ENCODE results near the gene IGIP.

IGIP gene

DNA sequence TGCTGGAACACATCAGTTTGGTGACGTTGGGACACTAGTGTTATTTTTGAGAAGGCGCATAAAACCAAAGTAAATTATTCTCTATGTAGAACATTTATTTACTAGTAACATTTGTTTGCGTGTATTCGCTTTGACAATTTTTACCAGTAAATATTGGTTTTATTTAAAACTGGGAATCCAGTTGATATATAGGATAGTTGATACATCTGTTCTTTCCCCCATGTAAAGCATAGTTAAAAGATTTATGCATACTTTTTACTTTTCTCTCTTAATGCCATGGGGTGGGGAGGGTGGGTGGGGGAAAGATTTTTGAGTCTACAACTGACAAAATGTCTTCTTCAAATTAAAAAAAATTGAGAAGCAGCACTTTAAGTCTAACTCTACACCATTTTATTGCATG is at the start of gene IGIP:
Gene IGIP, plus strand, starts transcription at position 301 of the 400 bp plus-strand sequence. CDS start 2,540 bp downstream, outside the sequence.
- no peak for DNase-seq (ENCODE audit: low read depth)

DNA sequence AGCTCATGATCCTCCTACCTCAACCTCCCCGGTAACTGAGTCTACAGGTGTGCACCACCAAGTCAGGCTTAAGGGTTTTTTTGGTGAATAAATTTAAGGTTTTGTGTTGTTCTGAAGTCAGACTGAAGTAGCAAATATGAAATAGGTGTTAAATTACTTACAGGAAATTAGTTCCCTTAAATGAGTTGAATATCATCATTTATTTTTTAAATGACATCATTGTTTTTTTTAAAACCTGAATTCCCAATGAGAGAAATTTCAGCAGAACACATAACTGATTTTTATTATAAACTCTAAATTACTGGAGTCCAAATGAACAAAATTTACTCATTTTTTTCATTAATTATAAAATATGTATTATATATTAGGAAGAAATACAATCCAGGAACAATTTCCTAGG is 49.6 kb upstream of the IGIP start:
- DNase-seq (ENCODE audit: low read depth) = no peak

DNA sequence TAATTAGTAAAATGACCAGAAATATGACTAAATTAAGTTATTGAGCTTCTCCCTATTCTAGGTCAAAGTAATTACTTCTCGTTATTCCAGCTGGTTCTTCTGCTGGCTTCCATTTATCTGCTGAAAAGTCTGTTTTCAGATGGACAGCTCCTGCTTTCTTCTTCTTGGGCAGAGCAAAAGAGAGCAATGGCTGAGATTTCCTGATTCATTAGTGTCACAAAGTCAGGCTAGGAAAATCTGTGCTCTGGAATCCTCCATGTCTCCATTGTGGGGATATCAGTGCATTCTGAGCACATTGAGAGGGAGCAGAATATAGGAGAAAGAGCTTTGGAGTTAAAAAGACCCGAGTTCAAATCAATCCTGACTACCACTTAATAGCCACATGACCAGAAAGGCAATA is 48.9 kb upstream of the IGIP start:
- no peak for DNase-seq (ENCODE audit: low read depth)

DNA sequence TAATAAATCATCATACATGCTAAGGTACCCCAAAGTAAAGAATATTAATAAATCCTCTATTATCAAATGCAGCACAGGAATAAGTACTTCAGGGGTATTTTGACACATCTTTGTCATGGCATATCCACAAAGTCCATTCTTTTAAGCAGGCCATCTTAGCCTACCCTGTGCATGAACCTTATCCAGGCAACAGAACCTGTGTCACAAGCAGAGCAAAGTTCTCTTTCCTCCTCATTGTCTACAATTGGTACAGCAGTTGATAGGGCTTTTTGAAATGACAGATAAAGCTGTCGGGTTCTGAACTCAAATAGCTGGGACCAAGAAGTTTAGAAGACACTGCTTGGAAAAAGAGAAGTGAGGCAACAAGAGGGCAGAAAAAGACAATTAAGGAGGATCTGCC is 42.6 kb upstream of the IGIP start:
- no peak for DNase-seq (ENCODE audit: low read depth)

DNA sequence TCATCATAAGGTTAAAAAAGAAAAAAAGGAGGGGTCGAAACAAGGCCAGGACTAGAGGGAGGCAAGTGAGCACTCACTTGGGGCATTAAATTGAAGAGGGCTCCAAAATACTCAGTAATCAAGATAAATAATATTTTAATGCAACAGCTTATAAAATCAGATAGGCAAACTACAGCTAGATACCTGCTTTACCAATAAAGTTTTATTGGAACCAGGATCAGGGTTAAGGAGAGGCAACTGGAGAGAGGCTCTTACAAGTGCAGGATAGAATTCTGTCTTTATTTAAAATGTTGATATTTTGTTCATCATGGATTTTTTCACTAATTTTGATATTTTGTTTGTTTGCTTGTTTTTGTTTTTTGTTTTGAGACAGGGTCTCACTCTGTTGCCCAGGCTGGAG is 42.1 kb upstream of the IGIP start:
- no peak for DNase-seq (ENCODE audit: low read depth)

DNA sequence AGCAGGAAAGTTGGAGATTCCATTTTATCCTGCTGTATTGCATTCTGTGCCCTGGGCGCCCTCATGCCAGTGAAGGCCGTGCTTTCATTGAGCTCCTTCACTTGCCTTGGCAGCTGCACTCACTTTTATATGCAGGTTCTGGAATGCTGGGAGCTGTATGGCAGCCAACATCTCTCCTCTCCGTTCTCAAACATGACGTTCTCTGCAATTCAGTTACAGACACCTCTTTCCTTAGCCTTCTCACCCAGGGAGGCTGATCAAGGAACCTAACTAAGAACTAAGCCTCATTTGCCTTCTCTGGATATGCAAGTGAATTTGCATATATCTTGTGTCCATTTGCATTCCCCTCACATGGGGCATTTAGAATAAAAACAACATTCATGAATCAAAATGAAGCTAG is 41.2 kb upstream of the IGIP start:
- DNase-seq (ENCODE audit: low read depth) = no peak

DNA sequence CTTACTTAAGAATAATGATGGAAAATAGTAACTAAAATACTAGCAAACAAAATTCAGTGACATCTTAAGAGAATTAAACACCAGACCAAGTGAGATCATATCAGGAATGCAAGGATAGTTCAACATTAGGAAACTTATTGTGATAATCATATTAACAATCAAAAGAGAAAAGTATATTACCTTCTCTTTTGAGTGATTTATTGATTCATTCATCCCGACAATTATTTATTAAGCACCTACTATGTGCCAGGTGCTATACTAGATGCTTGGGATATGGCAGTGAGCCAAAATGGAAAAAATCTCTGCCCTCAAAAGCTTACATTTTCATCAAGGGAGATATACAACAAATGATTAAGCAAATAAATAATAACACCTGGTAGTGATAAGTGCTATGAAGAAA is 35.5 kb upstream of the IGIP start:
- DNase-seq (ENCODE audit: low read depth) = no peak

DNA sequence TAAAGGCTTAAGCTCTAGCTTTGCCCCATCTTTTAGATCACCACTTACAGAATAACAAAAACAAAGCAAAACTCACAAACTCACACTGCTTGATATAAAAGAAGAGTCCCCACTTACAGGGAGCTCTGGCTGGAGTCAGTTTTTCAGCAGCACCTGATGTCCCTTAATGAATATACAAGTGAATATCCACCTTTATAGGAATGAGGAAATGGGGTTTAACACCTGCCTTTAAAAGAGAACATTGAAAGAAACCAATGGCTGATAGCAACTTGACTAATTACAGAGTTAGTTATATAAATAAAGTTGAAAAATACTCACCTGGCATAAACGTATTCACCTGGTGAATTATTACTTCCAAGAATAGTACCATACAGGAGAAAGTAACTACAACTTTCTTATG is 32.6 kb upstream of the IGIP start:
- no peak for DNase-seq (ENCODE audit: low read depth)

DNA sequence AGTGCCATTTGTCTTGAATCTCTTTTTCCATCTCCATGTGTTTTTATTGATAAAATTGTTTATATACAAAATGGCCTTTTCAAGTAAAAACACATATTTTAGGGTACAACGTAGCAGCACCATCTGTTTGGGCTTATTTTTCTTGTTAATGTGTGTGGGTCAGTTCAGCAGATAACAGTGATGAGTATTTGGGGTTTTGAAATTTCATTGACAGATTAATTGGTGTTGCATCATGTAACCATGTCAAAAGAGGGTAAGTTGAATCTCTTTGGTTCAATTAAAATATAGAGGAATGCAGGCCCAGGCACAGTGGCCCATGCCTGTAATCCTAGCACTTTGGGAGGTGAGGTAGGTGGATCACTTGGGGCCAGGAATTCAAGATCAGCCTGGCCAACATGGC is 31.9 kb upstream of the IGIP start:
- DNase-seq (ENCODE audit: low read depth) = no peak

DNA sequence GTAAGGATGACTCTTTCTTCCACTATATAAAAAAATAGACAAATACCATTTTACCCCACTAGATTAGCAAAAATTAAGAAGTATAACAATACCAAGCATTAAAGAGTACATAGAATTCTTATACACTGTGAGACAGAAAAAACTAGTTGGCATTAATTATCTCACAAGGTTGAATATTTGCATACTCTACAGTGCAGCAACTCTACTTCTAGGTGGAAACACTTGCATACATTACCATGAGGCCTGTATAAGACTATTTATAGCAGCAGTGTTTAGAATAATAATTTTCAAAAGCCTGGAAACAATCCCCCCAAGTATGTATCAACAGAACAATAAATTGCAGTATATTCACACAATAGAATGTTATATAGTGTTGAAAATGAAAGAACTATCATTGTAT is 30.8 kb upstream of the IGIP start:
- no peak for DNase-seq (ENCODE audit: low read depth)

DNA sequence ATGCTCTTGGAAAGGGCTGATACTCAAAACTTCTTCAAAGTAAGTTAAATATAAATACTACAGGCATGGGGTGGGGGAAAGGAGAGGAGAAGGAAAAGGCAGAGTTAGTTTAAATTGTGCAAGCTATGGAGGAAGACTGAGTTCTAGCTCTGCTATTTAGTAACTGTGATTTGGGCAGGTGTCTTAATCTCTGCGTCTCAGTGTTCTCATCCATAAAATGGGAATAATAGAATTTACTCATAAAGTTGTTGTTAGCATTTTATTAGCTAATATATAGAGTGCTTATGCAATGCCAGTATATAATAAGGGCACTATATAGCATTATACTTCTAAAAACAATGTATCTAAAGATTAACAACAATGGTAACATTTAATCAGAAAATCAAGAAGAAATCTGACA is 24.6 kb upstream of the IGIP start:
- no peak for DNase-seq (ENCODE audit: low read depth)

DNA sequence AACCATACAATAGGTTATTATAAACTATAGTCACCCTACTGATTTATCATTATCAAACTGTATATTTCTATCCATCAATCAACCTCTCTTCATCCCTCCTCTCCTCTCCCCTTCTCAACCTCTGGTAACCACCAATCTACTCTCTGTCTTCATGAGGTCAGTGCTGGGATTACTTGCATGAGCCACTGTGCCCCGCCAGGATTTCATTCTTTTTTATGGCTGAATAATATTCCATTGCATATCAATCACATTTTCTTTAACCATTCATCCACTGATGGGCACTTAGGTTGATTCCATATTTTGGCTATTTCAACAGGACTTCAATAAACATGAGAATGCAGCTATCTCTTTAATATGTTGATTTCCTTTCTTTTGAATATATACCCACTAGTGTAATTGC is 22.6 kb upstream of the IGIP start:
- DNase-seq (ENCODE audit: low read depth) = no peak

DNA sequence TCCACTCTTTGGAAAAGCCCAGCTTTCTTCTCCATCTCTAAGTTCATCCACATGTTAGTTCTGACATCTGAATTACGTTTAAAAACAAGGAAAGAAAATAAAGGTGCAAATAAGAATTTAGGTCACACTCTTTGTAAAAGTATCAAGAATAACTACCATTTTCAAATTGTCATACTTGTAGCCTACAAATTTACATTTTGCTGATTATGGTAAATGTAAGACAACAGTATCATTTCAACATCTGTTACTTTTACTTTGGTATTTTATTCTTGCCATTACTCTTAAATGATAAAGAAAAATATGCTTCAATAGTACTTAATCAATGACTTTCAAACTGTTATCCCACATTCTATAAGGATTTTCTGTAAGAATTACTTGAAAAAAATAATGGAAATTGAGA is 21.6 kb upstream of the IGIP start:
- no peak for DNase-seq (ENCODE audit: low read depth)

DNA sequence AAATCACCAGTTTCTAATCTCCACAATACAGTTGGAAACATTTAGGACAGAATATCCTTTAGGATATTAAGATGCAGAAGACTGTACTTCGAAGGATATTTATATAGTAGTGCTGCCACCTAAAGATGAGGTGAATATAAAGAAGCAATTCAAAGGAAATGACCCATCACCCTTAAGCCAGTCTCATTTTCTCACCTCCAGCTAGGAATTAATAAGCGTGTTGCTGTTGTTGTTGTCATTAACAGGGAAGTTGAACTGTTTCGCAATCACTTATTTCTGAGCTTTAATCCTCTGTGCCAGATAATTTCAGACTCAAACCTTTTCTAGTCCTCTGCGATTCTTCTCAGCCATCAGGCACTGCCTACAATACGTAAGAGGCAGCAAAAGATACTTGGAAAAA is 19.6 kb upstream of the IGIP start:
- DNase-seq (ENCODE audit: low read depth) = no peak

DNA sequence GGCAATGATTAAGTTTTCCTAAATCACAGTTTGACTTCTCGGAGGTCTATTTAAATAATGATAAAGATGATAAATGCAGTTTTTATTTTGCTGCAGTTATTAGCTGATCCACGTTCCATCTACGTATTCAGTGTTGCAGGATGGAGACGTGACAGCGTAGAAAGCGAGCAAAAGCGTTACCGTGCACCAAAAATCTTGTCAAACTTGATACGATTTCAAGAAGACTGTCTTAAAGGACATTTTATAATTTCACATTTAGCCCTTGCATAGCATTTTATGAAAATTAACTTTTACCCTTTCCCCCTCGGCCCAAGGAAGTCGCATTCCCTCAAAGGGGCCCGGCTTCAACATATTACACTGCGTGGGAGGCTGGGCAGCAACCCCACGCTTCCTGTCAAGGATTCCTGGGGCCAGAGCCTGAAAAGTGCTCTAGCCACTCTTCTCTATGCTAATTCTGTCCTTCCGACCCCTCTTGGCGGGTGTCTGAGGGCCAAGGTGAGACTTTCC is 18.9 kb upstream of the IGIP start:
- DNase-seq (ENCODE audit: low read depth) = no peak

DNA sequence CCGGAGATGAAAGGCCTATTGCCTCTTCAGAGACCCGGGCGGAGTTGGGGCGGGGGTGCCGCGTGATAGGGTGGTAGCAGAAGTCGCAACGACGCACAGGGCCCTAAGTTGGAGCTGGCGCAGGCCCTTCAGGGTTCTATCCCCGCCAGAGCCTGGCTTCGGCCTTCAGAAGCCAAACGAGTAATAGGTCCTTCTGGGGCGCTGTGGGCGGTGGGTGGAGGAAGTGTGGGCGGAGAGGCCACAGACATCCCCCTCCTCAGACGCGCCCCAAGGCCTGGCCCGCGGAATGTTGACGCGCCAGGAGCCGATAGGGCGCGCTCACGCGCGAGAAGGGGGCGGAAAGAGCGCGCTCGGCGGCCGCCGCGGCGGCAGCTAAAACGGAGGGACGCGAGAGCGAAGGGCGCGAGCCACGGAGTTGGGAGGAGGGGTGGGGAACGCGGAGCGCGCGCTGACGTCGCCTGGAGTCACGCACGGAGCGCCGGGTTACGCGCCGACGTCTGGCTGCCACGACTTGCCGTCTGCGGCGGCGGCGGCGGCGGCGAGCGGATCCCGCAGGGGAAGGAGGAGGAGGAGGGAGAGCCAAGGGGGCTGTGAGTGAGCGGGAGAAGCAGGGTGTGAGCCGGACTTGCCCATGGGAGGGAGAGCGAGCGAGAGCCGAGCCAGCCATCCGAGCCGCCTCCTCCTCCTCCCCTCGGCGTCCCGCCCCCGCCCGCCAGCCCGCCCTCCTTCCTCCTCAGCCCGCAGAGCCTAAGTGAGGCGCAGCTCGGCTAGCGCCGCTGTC is 18.2 kb upstream of the IGIP start:
- peak; percentile 88 for DNase-seq (ENCODE audit: low read depth)

DNA sequence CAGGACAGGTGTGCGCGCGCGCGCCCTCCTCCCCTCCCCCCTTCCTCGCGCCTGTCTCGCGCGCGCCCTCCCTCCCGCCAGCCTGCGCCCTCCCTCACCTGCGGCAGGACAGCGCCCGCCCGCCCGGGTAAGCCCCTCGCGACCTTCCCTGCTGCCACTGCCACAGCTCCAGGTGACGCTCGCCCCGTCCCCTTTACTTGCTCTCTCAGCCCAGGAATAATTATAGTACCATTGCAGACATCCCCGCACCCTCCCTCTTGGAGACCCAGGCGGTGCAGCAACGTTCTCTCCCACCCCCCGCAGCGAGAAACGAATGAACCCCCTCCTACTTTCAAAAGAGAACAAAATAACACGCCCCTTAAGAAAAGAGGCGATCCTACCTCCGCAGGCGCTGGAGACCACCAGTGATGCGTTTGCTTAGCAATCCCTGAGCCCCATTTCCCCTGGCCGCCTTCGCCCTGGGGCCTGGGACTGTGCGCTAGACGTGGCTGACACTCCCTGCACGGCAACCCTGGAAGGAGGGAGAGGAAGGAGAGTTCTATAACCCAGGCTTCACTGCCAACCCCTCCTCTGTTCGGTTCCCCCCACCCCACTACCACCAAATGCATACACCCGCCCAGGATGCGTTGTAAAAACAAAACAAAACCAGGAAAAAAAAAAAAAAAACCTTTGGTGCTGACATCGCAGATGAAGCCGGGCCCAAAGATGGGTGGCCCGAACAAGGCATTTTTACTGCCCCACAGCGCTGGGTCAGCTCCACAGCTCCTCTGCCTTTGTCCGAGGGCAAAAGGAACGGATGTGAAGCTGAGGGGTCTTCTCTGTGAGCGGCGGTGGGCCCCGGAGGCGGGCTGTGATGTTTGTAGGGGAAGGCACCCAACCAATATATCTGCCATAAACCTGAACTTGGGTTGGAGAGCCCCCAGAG is 17.4 kb upstream of the IGIP start:
- DNase-seq (ENCODE audit: low read depth) = peak; percentile 7

DNA sequence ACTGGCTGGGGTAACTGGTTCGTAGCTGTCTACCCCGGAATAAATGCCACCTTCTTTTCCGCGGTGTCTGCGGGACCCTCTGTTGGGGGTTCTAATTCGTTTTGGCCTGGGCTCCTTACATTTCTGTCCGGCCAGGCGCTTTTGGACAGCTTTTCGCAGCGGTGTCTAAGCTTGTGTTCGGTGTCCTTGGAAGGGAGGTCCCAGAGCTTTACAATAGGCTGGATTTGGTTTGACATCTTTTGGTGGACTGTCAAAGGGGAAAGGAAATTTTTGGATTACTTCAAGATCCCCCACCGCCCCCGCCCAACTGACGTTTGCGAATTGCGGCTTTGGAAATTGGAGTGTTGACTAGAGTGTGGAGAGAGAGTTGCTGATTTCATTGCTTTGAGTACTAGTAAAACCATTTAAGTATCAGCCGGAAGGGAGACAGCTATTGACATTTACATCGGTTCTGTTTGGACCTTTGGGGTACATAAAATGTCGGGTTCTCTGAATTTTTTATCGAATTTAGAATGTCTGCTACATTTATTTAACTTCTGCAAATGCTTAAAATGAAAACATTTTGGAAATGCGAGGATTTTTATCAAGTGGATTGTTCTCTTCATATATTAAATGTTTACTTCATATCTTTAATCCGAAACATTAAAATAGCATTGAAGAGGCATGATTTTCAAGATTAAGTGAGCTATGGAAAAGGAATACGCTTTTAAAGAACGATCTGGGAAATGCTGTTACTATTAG is 16.5 kb upstream of the IGIP start:
- no peak for DNase-seq (ENCODE audit: low read depth)

DNA sequence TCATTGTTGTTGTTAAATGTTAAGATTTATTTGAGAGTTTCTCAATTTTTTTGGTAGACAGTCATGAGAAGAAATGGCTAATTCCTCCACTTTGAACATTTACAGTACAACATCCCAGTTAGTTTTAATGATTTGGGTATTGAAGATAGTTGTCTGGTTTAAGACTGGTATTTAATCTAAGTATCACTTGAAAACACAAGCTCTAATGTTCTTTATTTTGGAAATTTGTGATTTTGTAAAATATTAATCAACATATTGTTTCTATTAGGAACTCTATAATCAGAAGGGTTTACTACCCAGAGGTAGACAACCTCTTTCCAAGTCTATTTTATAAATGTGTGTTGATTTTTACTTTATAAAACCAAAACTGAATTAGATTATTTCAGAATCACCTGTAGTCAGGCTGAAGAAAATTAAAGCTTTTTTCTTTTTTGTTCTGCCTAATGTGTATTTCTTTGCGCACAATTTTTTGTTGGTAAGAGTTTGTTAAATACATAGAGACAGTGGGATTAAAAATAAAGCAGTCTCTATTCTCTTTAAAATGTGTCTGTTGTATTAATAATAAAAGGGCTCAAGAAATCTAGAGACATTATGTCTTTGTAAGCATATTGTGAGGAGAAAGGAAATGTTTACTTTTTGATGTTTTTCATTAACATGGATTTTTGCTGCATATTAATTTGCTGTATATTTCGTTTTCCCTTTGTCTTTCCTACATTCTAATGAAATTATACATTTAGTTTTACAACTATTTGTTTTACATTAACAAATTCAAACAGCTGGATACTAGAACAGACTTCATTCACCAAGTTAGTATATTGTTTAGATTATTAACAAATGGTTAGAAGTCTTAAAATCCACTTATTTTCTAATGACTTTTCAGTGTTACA is 15.7 kb upstream of the IGIP start:
- DNase-seq (ENCODE audit: low read depth) = no peak

DNA sequence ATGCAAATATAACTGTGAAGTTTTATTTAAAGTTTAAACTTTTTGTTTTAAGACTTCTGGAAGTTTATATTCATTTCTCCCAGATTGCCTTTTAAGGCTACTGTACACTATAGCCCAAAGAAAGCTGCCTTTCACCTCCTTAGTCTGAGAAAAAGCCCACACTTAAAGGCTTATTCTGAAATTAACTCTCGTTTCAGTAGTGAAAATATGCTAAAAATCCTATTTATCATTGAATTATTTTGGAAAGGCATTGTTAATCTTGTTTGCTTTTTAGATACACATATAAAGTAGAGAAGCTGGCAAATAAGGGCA is 15.1 kb upstream of the IGIP start:
- no peak for DNase-seq (ENCODE audit: low read depth)

DNA sequence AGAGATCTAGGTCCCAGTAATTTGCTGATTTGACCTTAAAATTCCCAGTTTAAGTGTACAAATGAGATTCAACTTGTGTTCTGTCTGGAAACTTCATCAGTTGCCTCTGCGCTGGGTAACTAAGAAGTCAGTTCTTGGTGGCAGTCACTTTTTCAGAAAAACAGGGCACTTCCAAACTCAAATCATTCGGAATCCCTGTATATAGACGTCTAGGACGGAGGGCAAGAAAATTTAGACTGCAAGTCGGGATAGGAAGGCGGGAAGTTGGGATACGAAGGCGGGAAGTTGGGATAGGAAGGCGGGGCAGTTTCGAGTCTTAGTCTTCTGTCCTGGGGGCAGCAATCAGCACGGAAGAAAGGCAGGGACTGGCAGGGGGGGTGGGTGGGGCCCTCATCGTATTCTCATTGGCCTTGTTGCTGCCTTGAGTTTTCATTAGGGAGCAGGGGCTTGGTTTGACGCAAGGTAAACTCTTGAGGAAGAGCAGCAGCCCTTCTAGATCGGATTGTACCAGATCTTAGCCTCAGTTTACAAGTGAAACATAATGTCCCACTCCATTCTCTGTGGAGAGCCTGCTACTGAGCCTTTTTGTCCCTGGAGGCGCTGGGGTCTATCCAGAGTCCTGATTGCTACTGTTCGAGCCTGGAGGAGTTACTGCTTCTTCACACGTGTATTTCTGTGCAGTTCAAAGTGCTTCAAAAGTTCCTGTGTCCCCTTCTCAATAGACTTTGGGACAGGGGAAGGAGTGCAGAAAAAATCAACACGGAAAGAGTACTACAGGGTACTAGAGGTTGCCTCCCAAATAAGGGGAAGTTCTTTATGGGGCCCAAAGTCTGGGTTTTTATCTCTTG is 14.5 kb upstream of the IGIP start:
- DNase-seq (ENCODE audit: low read depth) = no peak

Measured in activated T-cell treated with anti-CD3 and anti-CD28 coated beads for 24 hours (primary cell).